Activated CD4-positive, CD25-positive, alpha-beta regulatory T cell (primary cell): Measurements from ENCODE around the gene CACNA2D4.

Experiments used
- DNase-seq, 4 experiments: peaks; one replicate each; lab custom pipeline; 2025; lab: John Stamatoyannopoulos, UW

CACNA2D4 gene

GRCh38 chr12:1844661-1845409, 73.6 kb downstream of the CACNA2D4 start:
- no peak for DNase-seq

GRCh38 chr12:1844223-1844622, 74.2 kb downstream of the CACNA2D4 start:
- DNase-seq: no peak

GRCh38 chr12:1843641-1844005, 74.8 kb downstream of the CACNA2D4 start:
- no peak for DNase-seq

- DNase-seq: no peak
These were observed 75.4 kb downstream of the CACNA2D4 start for GRCh38 chr12:1842905-1843640.

- DNase-seq: no peak
These were observed 76.1 kb downstream of the CACNA2D4 start for GRCh38 chr12:1842183-1842904.

- no peak for DNase-seq
These were observed 76.8 kb downstream of the CACNA2D4 start for GRCh38 chr12:1841586-1842182.

GRCh38 chr12:1840981-1841425, 77.4 kb downstream of the CACNA2D4 start:
- DNase-seq: no peak

- no peak for DNase-seq
These were observed 78.2 kb downstream of the CACNA2D4 start for GRCh38 chr12:1839956-1840951.

- DNase-seq: no peak
These were observed 79.0 kb downstream of the CACNA2D4 start for GRCh38 chr12:1839464-1839863.

GRCh38 chr12:1838994-1839365, 79.5 kb downstream of the CACNA2D4 start:
- no peak for DNase-seq

- no peak for DNase-seq
These were observed 80.1 kb downstream of the CACNA2D4 start for GRCh38 chr12:1838205-1838993.

- DNase-seq: no peak
These were observed 80.8 kb downstream of the CACNA2D4 start for GRCh38 chr12:1837541-1838204.

- DNase-seq: no peak
These were observed 81.5 kb downstream of the CACNA2D4 start for GRCh38 chr12:1836854-1837421.

- DNase-seq: no peak
These were observed 82.1 kb downstream of the CACNA2D4 start for GRCh38 chr12:1836241-1836803.

GRCh38 chr12:1835211-1836131, 83.0 kb downstream of the CACNA2D4 start:
- DNase-seq: no peak

GRCh38 chr12:1834186-1834925, 84.1 kb downstream of the CACNA2D4 start:
- no peak for DNase-seq

- DNase-seq: no peak
These were observed 84.8 kb downstream of the CACNA2D4 start for GRCh38 chr12:1833596-1834028.
